SKM-1 treated with dmso at 0.1 percent for 144 hours (cell line): ENCODE data around the gene OPCML.

ENCODE experiments used
- DNase-seq: peaks from one replicate; lab custom pipeline; 2025; ENCODE audit not compliant: unreplicated experiment; lab: John Stamatoyannopoulos, UW

Gene OPCML

DNA sequence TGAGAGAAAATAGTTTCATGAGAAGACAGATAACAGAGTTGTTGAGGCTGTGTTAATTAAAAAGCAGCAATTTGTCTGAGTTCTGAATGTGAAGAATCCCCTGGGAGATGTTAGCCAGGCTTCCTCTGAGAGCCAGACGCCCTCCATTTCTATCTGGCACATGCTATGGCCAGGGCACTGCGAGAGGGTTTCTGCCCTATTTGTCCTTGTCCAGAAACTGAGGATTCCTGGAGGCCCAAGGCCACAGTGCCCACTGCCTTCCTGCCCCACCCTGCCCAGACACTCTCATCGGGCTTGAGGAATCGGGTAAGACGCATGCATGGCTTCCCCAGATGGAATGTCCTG is 484.6 kb downstream of the OPCML start:
- DNase-seq, result no peak

DNA sequence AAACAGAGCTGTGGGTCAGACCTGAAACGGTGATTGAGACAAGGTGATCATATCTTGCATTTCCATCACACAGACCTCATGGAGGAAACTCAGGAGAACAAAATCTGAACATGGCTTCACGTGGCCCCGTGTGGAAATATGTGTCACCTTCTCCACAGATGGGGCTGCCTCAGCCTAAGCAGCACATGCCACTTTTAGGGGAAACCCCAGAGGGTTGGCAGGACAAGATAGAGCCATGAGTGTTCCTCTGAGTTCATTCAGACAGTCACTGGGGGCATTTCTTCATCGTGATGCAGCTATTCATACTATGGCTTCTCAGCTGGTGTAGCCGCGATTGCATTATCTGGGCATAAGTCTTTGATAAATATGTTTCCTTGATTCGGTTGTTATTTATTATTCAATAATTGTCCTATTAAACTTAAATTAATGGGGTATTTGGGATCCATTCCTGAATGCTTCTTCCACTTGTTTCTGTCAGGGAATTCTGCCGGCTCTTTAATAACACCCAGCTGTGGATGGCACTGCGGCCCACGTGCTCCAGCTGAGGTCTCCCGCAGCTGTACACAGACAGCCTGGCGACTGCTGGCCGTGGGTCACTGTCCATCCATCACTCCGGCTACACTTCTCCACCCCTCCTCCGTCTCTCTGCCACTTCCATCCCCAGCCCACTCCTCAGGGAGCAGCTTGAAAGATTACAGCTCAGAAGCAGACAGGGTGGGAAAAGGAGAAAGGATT is 485.1 kb downstream of the OPCML start:
- no peak for DNase-seq

DNA sequence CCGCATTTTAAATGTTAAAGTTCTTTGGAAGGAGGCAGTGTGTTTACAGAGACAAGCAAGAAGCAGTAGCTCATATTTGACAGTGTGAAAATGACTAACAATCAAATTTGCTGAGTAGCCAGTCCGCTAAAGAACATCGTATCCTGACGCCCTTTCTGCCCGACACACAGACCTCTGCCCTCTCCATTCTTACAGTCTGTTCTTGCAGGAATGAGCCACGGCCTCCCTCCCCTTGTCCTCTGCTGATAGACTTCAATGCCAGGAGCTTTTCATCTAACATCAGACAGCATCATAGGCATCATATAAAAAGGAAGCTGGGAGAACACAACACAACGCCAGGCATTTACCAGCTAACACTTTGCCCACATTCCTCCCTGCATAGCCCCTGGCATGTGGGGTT is 486.0 kb downstream of the OPCML start:
- no peak for DNase-seq

DNA sequence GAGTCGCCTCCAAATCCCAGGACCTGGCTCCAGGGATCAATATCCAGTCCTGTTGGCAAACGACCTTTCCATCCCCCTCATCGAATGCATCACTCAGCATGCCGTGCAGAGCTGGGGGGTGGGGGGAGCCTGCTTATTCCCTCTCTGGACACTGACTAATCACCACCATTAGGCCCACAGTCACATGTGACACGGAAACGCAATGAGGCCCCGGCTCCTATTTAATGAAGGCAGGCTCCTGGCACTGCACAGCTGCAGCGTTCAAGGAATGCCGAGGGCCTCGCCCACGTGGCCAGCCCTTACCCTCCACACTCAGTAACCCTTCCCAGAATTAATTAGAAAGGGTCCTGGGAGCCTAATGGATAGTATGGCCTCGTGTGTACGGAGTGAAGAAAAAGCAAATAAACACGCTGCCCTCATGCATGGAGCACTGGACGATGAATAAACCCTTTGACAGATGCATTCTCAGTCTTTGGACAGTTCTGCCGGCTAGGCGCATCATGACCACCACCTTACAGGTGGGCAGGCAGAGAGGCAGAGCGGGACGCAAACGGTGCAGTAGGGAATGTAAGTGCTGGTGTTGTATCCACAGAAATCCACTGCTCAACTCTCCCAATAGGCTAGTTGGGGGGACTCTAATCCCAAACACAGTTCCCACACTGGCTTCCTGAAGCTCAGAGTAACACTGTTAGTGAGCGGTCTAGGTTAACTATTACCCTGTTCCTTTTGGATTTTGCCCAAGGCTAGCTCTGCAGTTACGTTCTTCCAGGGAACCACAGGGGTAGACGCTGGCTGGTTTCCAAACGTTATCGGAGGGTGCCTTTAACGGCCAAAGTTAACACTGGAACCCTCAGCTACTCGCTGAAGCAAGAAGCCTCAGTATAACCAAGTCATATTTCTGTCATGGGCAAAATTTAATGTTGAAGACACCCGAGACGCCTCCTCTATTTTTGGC is 490.1 kb downstream of the OPCML start:
- no peak for DNase-seq

DNA sequence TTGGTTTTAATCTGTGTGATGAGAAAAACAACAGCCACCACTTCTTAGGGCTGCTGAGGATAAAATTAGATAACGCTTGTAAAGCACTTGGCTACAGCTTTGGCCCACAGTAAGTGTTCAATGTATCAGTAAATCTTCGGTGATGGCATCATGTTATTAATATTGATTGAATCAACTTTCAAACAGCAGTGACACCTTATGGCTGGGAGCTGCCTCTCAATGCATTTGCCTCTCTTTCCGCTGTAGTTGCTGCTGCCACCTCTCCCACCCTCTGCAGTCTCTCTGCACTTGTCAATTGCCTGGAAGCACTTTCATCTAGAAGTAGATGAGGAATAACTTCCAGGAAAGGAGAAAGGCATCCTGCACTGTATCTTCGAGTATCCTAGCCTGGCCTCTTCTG is 491.1 kb downstream of the OPCML start:
- no peak for DNase-seq

DNA sequence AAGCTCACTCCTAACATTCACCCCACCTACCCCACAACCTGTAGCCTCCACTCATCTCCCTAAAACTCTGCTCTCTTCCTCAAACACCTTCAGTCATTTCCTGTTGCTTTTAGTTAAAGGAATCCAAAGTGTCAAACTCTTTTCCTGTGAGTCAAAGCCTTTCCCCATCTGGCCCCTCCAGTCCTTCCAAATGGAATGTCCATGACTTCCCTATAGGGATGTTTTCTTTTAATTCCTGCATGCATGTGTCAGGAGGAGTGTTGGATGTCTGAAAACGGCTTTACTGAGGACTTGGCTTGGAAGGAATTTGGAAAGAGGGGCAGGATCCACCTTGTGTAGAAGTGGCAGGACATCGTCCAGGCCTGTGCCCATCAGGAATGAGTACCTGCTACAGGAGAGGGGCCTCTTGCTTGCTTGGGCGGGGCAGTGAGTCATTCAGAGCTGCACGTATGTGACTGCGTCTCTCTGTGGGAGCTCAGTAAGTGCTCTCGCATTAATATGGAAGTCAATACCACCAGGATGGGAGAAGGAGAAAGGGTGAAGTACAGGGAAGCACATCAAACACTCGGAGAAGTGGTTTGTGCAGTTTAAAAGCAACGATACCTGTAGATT is 491.9 kb downstream of the OPCML start:
- no peak for DNase-seq

DNA sequence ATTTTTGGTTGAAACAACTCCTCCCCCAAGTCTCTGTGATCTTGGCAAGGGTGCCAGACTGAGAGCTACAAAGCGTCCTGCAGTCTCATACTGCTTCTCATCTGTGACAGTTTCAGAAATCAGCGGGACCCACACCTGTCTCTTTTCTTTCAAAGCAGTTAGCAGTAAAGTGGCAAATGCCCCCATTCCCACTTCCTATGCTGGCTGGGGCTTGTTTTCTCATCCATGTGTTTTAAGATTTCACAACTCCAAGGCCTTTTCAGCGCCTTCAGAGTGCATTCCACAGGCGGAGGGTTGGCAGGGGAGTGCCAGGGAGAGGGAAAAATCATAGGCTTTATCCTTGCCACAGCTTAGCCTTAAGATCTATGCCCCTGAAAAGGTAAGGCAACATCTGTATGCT is 493.5 kb downstream of the OPCML start:
- DNase-seq, result no peak

DNA sequence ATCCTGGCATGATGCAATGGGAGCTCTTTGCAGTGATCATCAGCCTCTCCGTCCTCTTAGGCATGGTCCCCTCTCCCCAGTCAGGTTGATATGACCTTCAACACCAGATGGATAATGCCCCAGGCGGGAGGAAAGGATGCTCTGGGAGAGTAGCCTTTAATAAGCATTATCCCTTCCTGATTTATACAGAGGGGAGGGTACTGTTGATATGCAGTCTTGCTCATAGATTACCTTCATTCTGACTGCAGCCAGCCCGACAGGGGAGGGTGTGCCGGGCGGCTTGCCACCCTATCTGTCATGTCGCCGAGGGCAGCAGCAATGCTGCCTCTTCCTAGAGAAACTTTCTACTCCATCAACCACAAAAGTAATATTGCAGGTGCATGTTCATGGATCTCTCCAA is 497.4 kb downstream of the OPCML start:
- DNase-seq, result no peak

DNA sequence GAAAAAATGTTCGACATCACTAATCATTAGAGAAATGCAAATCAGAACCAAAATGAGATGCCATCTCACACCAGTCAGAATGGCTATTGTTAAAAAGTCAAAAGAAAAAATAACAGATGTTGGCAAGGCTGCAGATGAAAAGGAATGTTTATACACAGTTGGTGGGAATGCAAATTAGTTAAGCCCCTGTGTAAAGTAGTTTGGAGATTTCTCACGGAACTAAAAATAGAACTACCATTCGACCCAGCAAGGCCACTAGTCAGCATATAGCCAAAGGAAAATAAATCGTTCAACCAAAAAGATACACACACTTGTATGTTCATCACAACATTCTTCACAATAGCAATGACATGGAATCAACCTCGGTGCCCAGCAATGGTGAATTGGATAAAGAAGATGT is 503.2 kb downstream of the OPCML start:
- no peak for DNase-seq

DNA sequence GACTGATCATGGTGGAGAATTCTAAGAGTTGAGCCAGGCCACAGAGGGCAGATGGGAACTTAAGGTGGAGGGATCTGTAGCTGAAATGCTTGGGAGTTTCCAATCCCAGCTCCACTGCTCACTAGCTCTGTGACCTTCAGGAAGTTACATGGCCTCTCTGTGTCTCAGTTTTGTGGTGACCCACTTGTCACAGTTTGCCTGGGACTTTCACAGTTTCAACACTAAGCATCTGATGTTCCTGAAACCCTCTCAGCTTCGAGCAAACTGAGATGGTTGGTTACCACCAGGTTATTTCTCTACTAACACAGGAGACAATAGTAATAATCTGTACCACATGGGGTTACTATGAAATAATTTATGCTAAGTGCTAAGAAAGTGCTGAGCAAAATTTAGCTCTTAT is 505.3 kb downstream of the OPCML start:
- no peak for DNase-seq

DNA sequence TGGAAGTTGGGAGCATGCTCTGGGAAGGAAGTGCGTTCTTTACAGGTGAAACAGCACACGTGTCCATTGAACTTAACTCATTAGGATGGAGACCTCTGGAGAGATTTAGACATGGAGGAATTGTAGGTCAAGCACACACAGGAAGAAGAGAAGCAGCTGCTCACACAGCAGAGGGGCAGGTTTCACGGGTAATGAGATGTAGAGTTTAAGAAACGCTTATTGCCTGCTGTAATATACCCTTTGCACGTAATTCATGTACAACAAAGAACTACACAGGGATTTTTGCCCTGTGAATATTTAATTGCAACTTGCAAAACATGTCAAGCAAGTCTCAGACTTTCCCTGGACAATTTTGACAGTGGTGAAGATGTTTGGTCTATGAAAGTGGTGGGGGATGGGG is 508.0 kb downstream of the OPCML start:
- no peak for DNase-seq

DNA sequence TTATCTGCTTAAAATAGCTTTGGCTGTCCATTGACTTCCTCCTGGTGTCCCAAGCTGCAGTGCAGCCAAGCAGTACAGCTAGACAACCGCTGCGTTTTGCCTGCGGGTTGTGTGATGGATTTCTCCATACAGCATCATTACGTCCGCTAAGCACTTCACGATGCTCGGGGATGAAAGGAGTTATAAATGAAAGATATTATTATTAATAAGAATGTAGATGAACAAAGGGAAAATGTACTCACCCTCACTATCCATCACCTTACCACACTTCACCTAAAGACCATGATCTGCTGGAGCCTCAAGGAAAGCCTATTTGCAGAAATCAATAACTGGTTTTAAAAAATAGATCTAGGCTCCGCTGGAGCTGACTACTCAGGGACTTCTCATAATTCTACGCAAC is 509.1 kb downstream of the OPCML start:
- no peak for DNase-seq

DNA sequence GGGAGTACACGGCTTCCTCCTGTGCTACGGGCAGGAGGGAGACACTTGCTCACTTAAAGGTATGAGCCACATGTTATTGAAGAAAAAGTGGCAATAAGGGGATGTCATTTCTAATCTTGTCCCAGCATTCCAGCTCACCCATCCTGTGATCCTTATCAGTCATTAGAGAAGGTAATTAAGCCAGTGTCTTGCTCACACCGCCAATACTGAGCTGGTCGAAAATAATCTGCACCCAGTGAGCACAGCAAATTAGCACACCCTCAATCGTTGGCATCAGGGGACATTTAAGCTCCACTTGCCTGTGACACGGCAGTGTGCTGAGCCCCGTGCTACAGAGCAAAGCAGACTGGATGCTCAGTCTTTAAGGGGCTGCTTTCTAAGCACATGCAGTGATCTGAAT is 510.7 kb downstream of the OPCML start:
- no peak for DNase-seq

DNA sequence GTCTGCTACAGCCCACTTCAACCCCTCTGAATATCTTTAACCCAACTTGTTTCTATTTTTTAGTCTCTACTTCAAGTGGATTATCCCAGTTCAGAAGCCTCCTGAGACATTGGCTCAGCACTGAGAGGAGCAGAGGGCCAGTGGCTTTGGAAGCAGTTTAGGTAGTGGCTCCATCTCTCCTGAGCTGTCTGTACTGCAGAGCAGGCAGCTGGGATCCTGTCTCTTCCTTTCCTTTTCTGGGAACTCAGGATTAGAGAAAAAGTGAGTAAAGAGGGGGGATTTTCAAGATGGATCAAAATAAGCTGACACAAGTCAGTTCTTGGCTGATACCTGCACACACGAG is 512.0 kb downstream of the OPCML start:
- no peak for DNase-seq

DNA sequence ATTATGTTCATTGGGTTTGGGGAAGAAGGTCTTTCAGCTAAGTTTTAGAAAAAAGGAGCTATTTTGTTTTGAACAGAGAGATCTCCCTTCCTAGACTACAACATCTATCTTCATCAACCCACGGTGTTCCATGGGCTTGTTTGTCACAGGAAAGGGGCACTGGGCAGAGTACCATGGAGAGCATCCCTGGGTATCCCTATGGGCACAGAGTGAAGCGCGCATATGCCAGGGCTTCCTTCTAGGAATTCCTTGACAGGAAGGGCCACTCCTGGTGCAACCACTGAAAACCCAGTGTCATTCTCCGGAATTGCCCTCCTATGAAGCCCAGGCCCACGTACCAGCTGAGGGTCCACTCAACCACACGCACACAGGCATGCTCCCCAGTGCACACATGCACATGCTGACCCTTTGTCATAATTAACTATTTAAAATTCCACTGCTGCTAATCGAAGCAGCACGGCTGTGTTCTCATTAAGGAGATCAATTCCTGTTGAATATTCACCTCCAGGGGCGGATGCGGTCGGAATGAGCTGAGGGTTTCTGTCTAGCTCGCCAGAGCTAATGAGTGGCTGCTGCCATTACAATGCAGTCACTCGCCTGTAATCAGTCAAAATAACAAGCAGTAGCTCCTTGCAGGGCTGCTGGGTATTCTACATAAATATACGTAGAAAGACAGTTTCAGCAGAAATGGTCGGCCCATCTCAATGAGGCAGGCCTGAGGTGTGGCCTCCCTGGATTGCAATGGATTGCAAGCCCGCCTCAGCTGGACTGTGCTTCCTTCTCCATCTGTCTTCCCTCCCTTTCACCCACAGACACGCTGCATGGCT is 512.5 kb downstream of the OPCML start:
- no peak for DNase-seq

DNA sequence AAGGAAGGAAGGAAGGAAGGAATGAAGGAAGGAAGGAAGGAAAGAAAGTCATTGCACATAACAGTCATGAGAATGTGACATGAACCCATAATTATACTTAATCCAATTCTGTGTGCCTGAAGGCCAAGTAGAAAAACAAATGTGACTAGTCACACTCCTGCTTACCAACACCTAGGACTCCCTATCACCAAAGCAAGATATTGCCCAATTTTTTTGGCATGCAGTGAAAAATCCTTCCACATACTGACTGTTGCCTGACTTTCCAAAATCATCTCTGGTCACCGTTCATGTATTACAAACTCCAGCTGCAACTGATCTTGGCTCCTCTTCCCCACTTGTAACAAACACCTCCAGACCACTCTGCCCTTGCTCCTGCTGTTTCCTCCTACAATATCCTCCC is 516.8 kb downstream of the OPCML start:
- no peak for DNase-seq

DNA sequence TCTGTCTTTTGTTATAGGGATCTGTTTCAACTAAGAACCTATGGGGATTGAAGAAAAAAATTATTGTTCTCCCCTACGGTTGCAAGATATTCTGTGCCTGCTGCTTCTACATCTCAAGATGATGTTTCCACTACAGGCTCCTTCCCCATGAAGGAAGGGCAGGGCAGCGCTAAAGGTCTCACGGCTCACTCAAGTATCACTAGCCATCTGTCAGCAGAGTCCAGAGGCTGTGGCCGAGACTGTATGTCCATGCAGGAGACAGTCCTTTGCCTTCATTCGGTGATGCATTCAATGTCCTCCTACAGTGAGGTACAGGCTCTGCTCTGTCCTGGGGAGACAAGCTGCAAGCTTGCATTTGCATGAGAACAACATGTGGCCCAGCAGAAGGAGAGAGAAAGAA is 518.0 kb downstream of the OPCML start:
- no peak for DNase-seq

DNA sequence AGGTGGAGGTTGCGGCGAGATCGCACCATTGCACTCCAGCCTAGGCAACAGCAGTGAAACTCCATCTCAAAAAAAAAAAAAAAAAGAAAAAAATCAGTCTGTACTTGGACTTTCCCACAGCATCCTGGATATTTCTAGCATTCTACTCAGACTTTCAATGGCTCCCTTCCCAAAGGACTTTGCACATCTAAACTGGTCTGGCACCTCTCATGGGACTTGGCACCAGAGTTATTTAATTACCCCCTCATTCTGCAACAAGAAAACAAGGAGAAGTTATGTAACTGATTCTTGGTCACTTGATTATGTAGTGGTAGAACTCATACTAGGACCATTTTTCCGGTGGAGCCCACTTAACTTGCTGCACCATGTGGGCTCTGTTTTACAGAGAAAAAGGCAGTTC is 519.5 kb downstream of the OPCML start:
- no peak for DNase-seq

DNA sequence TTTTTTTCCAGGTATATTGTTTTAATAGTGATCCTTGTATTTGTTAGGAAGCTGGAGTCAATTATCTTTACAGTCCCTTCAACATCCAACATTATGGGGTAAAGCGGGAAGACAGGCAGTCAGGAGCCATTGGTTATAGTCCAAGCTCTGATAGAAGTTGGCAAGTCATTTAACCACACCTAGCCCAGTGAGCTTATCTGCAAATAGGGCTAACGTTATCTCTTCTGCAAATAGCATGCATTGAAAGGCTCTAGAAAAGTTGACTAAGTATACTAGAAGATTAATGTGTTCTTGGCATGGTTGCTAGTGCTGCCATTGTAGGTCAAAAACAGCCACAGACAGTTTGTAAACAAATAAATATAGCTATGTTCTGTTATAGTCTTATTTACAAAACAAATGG is 520.7 kb downstream of the OPCML start:
- DNase-seq, result no peak

DNA sequence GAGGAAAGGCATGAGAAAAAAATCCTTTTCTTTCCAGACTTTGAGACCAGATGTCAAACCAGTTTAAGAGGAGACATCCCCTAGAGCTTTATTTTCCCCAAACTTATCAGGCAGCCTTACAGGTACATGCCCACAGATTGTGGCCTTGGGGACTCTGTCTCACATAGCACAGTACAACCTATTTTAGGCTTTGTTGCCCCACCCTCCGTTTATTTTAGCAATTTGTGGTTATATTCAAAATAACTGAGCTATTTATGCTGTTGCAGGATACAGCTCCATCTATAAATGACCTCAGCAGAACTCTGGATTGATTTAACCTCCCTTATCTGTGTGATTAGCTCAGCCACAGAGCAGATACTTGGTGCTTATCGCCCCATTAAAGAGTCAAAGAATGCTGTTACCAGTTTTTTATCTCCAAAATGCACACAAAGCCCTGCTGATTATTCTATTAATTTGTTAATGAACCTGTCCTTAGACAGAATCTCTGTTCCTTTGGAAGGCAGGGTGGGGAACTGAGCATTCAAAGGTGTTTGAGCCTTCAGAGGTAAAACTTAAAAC is 525.2 kb downstream of the OPCML start:
- DNase-seq, result no peak

DNA sequence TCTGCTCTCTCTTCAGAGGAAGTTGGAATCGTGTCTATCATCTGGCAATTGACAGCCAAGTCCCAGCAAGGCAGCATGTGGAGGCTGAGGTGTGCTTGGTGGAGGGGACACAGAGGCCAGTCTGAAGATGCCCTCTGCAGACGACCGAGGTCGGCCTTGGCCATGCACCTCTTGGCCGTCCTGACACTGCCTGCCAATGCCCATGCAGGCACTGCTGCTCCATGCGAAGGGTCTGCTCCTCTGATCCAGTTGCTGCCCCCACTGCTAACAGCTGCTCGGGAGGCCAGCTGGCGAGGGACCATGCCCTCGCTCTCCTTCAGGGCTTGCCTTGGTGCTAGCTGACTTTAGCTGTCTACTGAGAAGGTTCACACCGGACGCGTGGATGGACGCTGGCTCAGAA is 527.9 kb downstream of the OPCML start:
- DNase-seq, result no peak
